K562 (cell line): Measurements from ENCODE around the gene NOD1. TPM values are rescaled to one million over a fixed set of nuclear protein-coding genes. Genes with fewer than 3 reads are reported as not detected.

ENCODE experiments used
- ATAC-seq: fragments of 200-7000 bp; cut with Tn5 transposase; 3 replicates; pipeline ENCODE4 v1.9.1; 2020; ENCODE audit warnings: moderate library complexity
- BruUV-seq: library from RNA; stranded (reverse); fragments of 400-500 nt; replicated peaks from 2 replicates; lab custom pipeline; 2021; lab: Mats Ljungman, UMichigan
- CTCF ChIA-PET: fragments of 300-600 bp; formaldehyde crosslinking; extraction: SDS; loops from one replicate; lab custom pipeline; 2021; ENCODE audit warnings: low intra/inter-chr PET ratio; lab: Yijun Ruan, JAX
- POLR2A ChIA-PET: fragments of 300-600, 350-650 bp; sonication (Branson Sonifier 250); formaldehyde crosslinking; extraction: SDS; loops from one replicate; lab custom pipeline; 2021; ENCODE audit warnings: antibody characterized with exemption, inconsistent platforms; lab: Yijun Ruan, JAX
- DNase-seq, 4 experiments: peaks; one replicate each; pipeline versions ENCODE4 v3.0.0 to v3.0.0-alpha.2; 2011 to 2018; ENCODE audit warnings: low spot score in 3 of 4, mixed read lengths in 3 of 4; ENCODE audit errors: extremely low read depth in 1 of 4
- FAIRE-seq: peaks from 2 replicates; lab custom pipeline; 2011; peaks lifted over from hg19 to GRCh38; lab: Jason Lieb, UNC
- H2AFZ ChIP-seq: 2 replicates; pipeline ENCODE4 v1.6.0; 2011; ENCODE audit warnings: low read depth, low read length, control low read depth, inconsistent platforms
- H3K27ac ChIP-seq: fragments of 200-600 bp; 3 replicates; pipeline ENCODE4 v1.8.0; 2011; ENCODE audit warnings: low read depth, mild to moderate bottlenecking, control low read depth, inconsistent platforms, low read length, moderate library complexity, mixed read lengths; ENCODE audit errors: extremely low read depth
- H3K27me3 ChIP-seq, 2 experiments: fragments of 300-600 bp in 1 of 2; 2 replicates in 1 of 2; 3 replicates in 1 of 2; pipeline versions ENCODE4 v1.6.0 to v1.8.0; 2011; ENCODE audit warnings: inconsistent platforms in 2 of 2, low read length in 2 of 2, mild to moderate bottlenecking in 1 of 2, mixed read lengths in 1 of 2, moderate library complexity in 1 of 2; ENCODE audit not compliant: control insufficient read depth in 2 of 2, insufficient read depth in 2 of 2
- H3K36me3 ChIP-seq: fragments of 300-600 bp; 3 replicates; pipeline ENCODE4 v1.8.0; 2011; ENCODE audit warnings: mild to moderate bottlenecking, low read length, inconsistent platforms; ENCODE audit not compliant: control insufficient read depth, insufficient read depth
- H3K4me1 ChIP-seq, 2 experiments: fragments of 200-600 bp in 1 of 2; replicated peaks in 1 of 2; 2 replicates in 1 of 2; 3 replicates in 1 of 2; pipeline versions ENCODE4 v1.5.1 to v1.8.0; 2011; ENCODE audit warnings: inconsistent platforms in 2 of 2, low read length in 2 of 2, mild to moderate bottlenecking in 1 of 2, mixed read lengths in 1 of 2, moderate library complexity in 1 of 2; ENCODE audit not compliant: control insufficient read depth in 2 of 2, insufficient read depth in 2 of 2
- H3K4me2 ChIP-seq: 2 replicates; pipeline ENCODE4 v1.6.1; 2011; ENCODE audit warnings: low read length, control low read depth, inconsistent platforms, mixed read lengths; ENCODE audit not compliant: insufficient read depth
- H3K4me3 ChIP-seq: fragments of 200-600 bp; sonication (generic), shearing (Covaris generic); 2 replicates; pipeline ENCODE4 v1.5.1; 2016; ENCODE audit warnings: control low read depth, inconsistent platforms
- H3K79me2 ChIP-seq: fragments of 200-600 bp; 3 replicates; pipeline ENCODE4 v1.8.0; 2011; ENCODE audit warnings: low read length, inconsistent platforms; ENCODE audit not compliant: control insufficient read depth, insufficient read depth
- H3K9ac ChIP-seq, 2 experiments: 2 replicates each; pipeline versions ENCODE4 v1.6.0 to v1.6.1; 2011; ENCODE audit warnings: low read depth in 2 of 2, low read length in 2 of 2, control low read depth in 1 of 2, inconsistent platforms in 1 of 2, mild to moderate bottlenecking in 1 of 2, mixed read lengths in 1 of 2; ENCODE audit not compliant: insufficient read depth in 1 of 2
- H3K9me1 ChIP-seq: one replicate; pipeline ENCODE4 v1.6.0; 2011; ENCODE audit warnings: inconsistent platforms, mild to moderate bottlenecking, low read length, moderate library complexity; ENCODE audit not compliant: control insufficient read depth, insufficient read depth
- H3K9me3 ChIP-seq: replicated peaks from 2 replicates; pipeline ENCODE4 v1.5.1; 2011; ENCODE audit warnings: low read depth, low read length, inconsistent platforms; ENCODE audit not compliant: control insufficient read depth, insufficient read depth
- H4K20me1 ChIP-seq: replicated peaks from 2 replicates; pipeline ENCODE4 v1.6.1; 2011; ENCODE audit warnings: low read length, inconsistent platforms, mixed read lengths; ENCODE audit not compliant: control insufficient read depth, insufficient read depth
- ELF2 ChIP-seq: fragments of 250-450 bp; sonication (Bioruptor Pico); IDR thresholded peaks from 2 replicates; pipeline ENCODE4 v1.5.0; 2021; ENCODE audit warnings: mild to moderate bottlenecking
- GTF2A2 ChIP-seq: IDR thresholded peaks from 2 replicates; pipeline ENCODE4 v1.6.1; 2016; ENCODE audit warnings: mild to moderate bottlenecking, missing genetic modification characterization, missing compliant biosample characterization
- JUN ChIP-seq, 2 experiments: sonication (generic) in 1 of 2; formaldehyde crosslinking in 1 of 2; IDR thresholded peaks; 2 replicates each; pipeline versions ENCODE4 v1.6.1 to v1.8.0; 2012 to 2022; ENCODE audit warnings: borderline replicate concordance in 2 of 2, mild to moderate bottlenecking in 2 of 2, improper control_type of control experiment in 1 of 2, low read depth in 1 of 2, low read length in 1 of 2, missing genetic modification reagents in 1 of 2
- MTA1 ChIP-seq: fragments of 450-650 bp; IDR thresholded peaks from 2 replicates; pipeline ENCODE4 v1.6.1; 2017; ENCODE audit warnings: borderline replicate concordance
- MYNN ChIP-seq, 2 experiments: sonication (generic); formaldehyde crosslinking in 1 of 2; IDR thresholded peaks; 2 replicates each; pipeline versions ENCODE4 v1.5.0 to v1.6.1; 2016 to 2020; ENCODE audit warnings: antibody characterized with exemption in 1 of 2, missing genetic modification reagents in 1 of 2
- SMARCE1 ChIP-seq: fragments of 450-650 bp; IDR thresholded peaks from 2 replicates; pipeline ENCODE4 v1.7.1; 2016; ENCODE audit warnings: mild to moderate bottlenecking
- ZFX ChIP-seq: sonication (generic); formaldehyde crosslinking; IDR thresholded peaks from 2 replicates; pipeline ENCODE4 v1.8.0; 2022; ENCODE audit warnings: mild to moderate bottlenecking, missing genetic modification reagents, moderate library complexity
- ZNF41 ChIP-seq: fragments of 250-450 bp; sonication (Bioruptor Pico); conservative IDR thresholded peaks from 2 replicates; pipeline ENCODE4 v1.4.0; 2020; ENCODE audit warnings: mild to moderate bottlenecking
- WGBS: fragments of 100-300 bp; shearing (Covaris generic); methylation state at CpG from one replicate; pipeline ENCODE4 v1.1.6; 2016; ENCODE audit warnings: low coverage, mixed read lengths; ENCODE audit not compliant: insufficient coverage; ENCODE audit errors: missing lambda C conversion rate; 5-methylcytosine and 5-hydroxymethylcytosine counted together
- in situ Hi-C: fragments of 300-500 bp; cut with MboI; formaldehyde crosslinking; loops from 4 replicates; pipeline ENCODE4 v1.15.0; 2018; ENCODE audit warnings: inconsistent platforms, mixed read lengths
- intact Hi-C: fragments of 100-400 bp; cut with micrococcal nuclease; formaldehyde crosslinking; loops from 2 replicates; pipeline ENCODE4 v1.14.2; 2022
- polyA plus RNA-seq, 8 experiments: library from polyadenylated mRNA; depleted of rRNA in 4 of 8; stranded (reverse) in 5 of 8; unstranded in 3 of 8; fragments of >200 nt; fragmentation: Nextera tagmentation in 2 of 8; fragmentation: Illumina TruSeq in 1 of 8; extraction: Ambion mirVana in 2 of 8; extraction: Trizol in 1 of 8; gene quantifications; 2 replicates each; pipeline versions ENCODE4 v1.2.1 to v1.2.3, GENCODE V29; 2011 to 2014; ENCODE audit warnings: inconsistent platforms in 1 of 8, missing spikeins in 1 of 8
- total RNA-seq, 7 experiments: library from RNA; depleted of rRNA in 6 of 7; stranded (reverse); fragments of >200 nt in 6 of 7; fragmentation: Illumina TruSeq in 2 of 7; extraction: Trizol in 2 of 7; gene quantifications; 2 replicates each; pipeline versions ENCODE4 v1.2.1 to v1.2.3, GENCODE V29; 2011 to 2021; ENCODE audit warnings: low replicate concordance in 1 of 7
- TF ChIP-seq, protein P1 (sequence below): fragments of 450-650 bp; IDR thresholded peaks from 2 replicates; pipeline ENCODE4 v1.6.1; 2017; ENCODE audit warnings: antibody characterized with exemption
- TF ChIP-seq, protein P2 (sequence below): sonication (generic); formaldehyde crosslinking; IDR thresholded peaks from 2 replicates; pipeline ENCODE4 v1.4.0; 2020; ENCODE audit warnings: mild to moderate bottlenecking, missing genetic modification reagents
- TF ChIP-seq, protein P3 (sequence below): fragments of 250-450 bp; sonication (Bioruptor Pico); IDR thresholded peaks from 2 replicates; pipeline ENCODE4 v1.5.0; 2021; ENCODE audit warnings: mild to moderate bottlenecking, moderate library complexity
- TF ChIP-seq, protein P4 (sequence below): fragments of 250-450 bp; sonication (Bioruptor Pico); IDR thresholded peaks from 2 replicates; pipeline ENCODE4 v1.5.1; 2021; ENCODE audit warnings: mild to moderate bottlenecking

The NOD1 gene
- total and polyA plus RNA-seq, 9 of the 15 experiments (the other 6 are each of a cell fraction or from before 2014, with no cell fraction given) = 0.34 to 7.1 (median 4.7) TPM

DNA sequence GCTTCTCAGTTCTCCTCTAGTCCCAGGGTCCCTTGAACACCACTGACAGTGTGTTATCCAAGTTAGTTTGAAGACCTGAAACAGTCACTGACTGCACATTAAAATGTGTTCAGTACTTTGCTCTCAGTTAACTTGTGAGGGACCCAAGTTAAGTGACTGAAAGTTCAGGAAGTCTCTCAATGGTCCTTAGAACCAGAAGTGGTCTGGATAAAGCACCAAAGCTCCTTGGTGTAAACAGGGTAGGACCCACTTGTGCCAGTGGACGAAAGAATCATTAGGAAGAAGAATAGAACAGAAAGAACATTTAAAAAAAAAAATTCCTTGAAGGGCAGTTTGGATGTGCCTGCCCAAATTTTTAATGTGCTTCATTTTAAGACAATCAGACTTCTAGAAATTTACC is 45.1 kb downstream of the NOD1 start:
- no peaks in the 10 kb centered on the region for H3K79me2 ChIP-seq
- BruUV-seq = no TSS peak
- no peak for DNase-seq
- in situ Hi-C loops = no loop called here
- no peak for FAIRE-seq
- H3K36me3 ChIP-seq = peaks cover 2% of the 10 kb centered on the region; the same call in 2 of the 3 replicates
- no peaks in the 10 kb centered on the region for H4K20me1 ChIP-seq
- H2AFZ ChIP-seq = no peak overlapping the region
- ChIA-PET POLR2A (interaction anchor here (0.9 to 1.3 kb wide), 2 partner anchors 9 to 193 kb away, joined by 3 read pairs; no protein-coding TSS in a partner anchor), CTCF (no interaction called here)
- no peaks in the 10 kb centered on the region for H3K27me3 ChIP-seq
- H3K9me3 ChIP-seq = no peaks in the 10 kb centered on the region
- intact Hi-C loops = no loop called here
- 29% methylated on average over 1 of the region's 1 CpG for WGBS
- H3K9me1 ChIP-seq = no peaks in the 10 kb centered on the region
- H3K9ac ChIP-seq = no peak overlapping the region
- no peaks in the 10 kb centered on the region; a peak in 1 of 5 replicates for H3K4me1 ChIP-seq
- no peak overlapping the region for H3K4me3 ChIP-seq
- no peak overlapping the region for H3K27ac ChIP-seq
- no peak for ATAC-seq
- H3K4me2 ChIP-seq = no peak overlapping the region
- TF ChIP-seq JUN (IDR thresholded peaks at IDR 0.05; ENCODE audit: borderline replicate concordance, low read depth, low read length) = no peak
- TF ChIP-seq JUN (CRISPR knock-in tag; IDR thresholded peaks at IDR 0.05; ENCODE audit: borderline replicate concordance) = no peak
- TF ChIP-seq ZNF41 (CRISPR knock-in tag) = no peak
- TF ChIP-seq GTF2A2 = no peak
- TF ChIP-seq, protein P1, sequence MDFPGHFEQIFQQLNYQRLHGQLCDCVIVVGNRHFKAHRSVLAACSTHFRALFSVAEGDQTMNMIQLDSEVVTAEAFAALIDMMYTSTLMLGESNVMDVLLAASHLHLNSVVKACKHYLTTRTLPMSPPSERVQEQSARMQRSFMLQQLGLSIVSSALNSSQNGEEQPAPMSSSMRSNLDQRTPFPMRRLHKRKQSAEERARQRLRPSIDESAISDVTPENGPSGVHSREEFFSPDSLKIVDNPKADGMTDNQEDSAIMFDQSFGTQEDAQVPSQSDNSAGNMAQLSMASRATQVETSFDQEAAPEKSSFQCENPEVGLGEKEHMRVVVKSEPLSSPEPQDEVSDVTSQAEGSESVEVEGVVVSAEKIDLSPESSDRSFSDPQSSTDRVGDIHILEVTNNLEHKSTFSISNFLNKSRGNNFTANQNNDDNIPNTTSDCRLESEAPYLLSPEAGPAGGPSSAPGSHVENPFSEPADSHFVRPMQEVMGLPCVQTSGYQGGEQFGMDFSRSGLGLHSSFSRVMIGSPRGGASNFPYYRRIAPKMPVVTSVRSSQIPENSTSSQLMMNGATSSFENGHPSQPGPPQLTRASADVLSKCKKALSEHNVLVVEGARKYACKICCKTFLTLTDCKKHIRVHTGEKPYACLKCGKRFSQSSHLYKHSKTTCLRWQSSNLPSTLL = no peak
- no peak for TF ChIP-seq SMARCE1
- no peak for TF ChIP-seq MYNN (IDR thresholded peaks at IDR 0.05)
- TF ChIP-seq MYNN (CRISPR knock-in tag; IDR thresholded peaks at IDR 0.05) = no peak
- no peak for TF ChIP-seq ELF2 (CRISPR knock-in tag)
- TF ChIP-seq MTA1 = no peak
- TF ChIP-seq, protein P2, sequence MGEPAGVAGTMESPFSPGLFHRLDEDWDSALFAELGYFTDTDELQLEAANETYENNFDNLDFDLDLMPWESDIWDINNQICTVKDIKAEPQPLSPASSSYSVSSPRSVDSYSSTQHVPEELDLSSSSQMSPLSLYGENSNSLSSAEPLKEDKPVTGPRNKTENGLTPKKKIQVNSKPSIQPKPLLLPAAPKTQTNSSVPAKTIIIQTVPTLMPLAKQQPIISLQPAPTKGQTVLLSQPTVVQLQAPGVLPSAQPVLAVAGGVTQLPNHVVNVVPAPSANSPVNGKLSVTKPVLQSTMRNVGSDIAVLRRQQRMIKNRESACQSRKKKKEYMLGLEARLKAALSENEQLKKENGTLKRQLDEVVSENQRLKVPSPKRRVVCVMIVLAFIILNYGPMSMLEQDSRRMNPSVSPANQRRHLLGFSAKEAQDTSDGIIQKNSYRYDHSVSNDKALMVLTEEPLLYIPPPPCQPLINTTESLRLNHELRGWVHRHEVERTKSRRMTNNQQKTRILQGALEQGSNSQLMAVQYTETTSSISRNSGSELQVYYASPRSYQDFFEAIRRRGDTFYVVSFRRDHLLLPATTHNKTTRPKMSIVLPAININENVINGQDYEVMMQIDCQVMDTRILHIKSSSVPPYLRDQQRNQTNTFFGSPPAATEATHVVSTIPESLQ (CRISPR knock-in tag) = no peak
- TF ChIP-seq, protein P3, sequence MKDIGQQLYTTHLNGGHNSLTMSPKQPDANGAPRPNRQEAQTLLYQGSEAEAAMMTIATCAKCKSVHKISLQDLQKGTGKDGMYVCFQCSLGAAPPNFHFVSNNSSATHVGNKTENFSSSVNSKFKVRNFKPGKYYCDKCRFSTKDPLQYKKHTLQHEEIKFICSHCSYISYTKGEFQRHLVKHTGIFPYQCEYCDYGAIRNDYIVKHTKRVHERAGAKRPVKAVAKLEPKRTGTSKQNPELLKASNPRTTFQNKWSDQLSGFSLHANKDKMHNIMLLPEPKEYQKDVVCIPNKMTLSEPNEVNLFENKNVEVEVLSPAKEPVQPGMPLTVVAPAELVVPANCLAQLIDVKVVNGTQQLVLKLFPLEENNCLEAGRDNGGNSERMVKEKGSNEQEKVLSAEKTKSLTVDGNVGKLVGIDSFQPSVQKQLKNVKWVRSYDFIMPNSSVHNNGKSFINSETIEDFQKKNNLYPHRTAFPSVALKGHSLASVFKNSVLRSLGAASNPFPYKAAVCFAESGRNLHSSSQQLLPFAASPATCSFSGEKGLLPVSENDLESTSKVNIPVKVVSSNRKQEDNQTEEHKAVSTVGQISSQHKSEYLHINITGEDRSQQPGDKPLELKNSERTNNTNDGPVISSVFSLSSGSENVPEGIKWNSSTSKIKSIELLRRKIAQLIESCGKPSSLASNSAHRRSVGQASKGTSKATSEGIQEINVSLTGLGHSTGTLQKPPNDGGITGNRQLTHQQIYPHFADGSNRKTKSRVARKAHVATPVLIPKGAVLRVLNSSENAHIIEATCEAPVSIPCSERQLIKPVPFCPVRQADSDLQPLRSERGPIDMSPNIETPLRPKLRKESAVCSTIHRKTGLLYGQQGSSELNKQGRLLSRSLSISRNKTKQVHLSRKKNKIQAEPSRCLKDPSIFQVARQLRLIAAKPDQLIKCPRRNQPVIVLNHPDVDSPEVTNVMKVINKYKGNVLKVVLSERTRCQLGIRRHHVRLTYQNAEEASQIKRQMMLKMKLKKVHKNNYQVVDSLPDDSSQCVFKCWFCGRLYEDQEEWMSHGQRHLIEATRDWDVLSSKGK (CRISPR knock-in tag) = no peak
- TF ChIP-seq, protein P4, sequence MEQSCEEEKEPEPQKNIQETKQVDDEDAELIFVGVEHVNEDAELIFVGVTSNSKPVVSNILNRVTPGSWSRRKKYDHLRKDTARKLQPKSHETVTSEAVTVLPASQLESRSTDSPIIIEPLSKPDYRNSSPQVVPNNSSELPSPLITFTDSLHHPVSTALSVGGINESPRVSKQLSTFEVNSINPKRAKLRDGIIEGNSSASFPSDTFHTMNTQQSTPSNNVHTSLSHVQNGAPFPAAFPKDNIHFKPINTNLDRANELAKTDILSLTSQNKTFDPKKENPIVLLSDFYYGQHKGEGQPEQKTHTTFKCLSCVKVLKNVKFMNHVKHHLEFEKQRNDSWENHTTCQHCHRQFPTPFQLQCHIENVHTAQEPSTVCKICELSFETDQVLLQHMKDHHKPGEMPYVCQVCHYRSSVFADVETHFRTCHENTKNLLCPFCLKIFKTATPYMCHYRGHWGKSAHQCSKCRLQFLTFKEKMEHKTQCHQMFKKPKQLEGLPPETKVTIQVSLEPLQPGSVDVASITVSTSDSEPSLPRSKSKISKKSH (CRISPR knock-in tag) = no peak
- TF ChIP-seq ZFX (CRISPR knock-in tag) = no peak
